Stimulated activated CD4-positive, alpha-beta T cell treated with anti-CD3 and anti-CD28 coated beads, Interleukin-1b, Interleukin-23, amount 100 ng/mL, for 48 hours (primary cell): ENCODE results near the gene ATF7.
"Not testable (repeated sequence)": the region's sequence is repeated elsewhere in the genome, so short reads cannot be mapped to it uniquely, and the experiment has no call there.

Experiments used
- DNase-seq: peaks from one replicate; pipeline ENCODE4 v3.0.0-alpha.2; 2020

Gene ATF7

DNA sequence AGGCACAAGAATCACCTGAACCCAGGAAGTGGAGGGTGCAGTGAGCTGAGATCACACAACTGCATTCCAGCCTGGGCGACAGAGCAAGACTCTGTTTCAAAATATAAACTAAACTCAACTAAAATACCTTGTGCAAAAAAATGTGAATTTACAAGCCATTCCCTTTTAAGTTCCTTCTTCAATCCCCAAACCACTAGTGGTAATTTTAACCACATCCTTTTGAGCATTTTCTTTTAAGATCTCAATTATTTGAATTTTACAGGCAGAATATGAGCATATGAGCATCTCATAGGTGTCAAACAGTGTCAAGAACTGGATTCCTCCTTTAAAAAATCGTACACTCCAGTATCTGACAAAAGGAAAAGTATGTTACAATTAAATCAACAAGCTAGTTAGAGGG, 61.9 kb downstream of the ATF7 start:
- DNase-seq, result no peak

DNA sequence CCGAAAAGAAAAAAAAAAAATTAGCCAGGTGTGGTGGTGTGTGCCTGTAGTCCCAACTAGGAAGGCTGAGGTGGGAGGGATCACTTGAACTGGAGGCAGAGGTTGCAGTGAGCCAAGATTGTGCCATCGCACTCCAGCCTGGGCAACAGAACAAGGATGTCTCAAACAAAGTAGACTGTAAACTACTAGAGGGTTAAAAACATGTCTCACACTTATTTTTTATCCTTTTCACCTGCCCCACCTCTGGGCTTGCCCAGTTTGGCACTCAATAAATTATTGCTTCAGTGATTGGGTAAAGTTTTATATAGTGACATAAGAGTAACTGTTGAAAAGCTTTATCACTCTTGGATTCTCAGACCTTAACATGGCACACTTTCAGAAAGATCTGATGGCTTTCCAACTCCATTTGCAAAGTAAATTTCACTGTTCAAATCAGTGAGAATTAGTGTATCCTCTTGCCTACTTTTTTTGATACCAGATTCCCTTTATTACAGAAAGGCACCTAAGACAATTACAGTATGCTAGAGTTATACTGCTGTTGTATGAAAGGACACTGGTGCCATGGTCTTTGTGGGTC, 62.6 kb downstream of the ATF7 start:
- DNase-seq, result no peak

- DNase-seq, result no peak
Measured at GRCh38 chr12:53561590-53561953, 64.6 kb downstream of the ATF7 start.

- DNase-seq, result no peak
Measured at GRCh38 chr12:53560912-53561589, 65.1 kb downstream of the ATF7 start.

- no peak for DNase-seq
Measured at GRCh38 chr12:53560351-53560750, 65.8 kb downstream of the ATF7 start.

DNA sequence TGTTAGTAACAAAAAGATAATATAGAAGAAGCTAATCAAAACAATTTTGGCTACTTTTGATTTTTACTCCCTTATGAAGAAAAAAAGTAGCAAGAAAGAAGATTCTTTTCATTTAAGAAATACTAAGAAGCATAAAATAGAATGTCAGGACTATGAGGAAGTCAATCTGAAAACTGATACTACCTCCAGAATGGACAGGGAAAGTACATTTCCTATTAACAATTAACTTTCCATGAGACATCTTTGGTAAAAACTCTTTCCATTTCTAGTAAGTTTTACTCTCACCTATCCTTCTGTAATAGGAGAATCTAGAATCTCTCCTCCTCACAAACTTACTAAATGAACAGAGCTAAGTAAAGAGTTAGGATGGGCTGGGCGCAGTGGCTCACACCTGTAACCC, 67.6 kb downstream of the ATF7 start:
- no peak for DNase-seq

GRCh38 chr12:53552361-53553327, 73.5 kb downstream of the ATF7 start:
- no peak for DNase-seq

- DNase-seq, result no peak
Measured at GRCh38 chr12:53551889-53552291, 74.3 kb downstream of the ATF7 start.

GRCh38 chr12:53550595-53550994, 75.6 kb downstream of the ATF7 start:
- no peak for DNase-seq

GRCh38 chr12:53550131-53550530, 76.1 kb downstream of the ATF7 start:
- DNase-seq, result not testable (repeated sequence)

- not testable (repeated sequence) for DNase-seq
Measured at GRCh38 chr12:53548354-53548753, 77.8 kb downstream of the ATF7 start.

GRCh38 chr12:53543539-53543938, 82.6 kb downstream of the ATF7 start:
- DNase-seq, result peak; percentile 63

DNA sequence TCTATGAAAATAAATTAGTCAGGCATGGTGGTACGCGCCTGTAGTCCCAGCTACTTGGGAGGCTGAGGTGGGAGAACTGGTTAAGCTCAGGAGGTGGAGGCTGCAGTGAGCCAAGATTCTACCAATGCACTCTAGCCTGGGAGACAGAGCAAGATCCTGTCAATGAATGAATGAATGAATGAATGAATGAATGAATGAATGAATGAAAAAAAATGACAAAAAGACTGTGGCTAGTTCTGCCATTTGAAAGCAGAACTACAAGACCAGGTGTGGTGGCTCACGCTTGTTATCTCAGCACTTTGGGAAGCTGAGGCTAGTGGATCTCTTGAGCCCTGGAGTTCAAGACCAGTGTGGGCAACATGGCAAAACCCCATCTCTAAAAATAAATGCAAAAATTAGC, 86.7 kb downstream of the ATF7 start:
- DNase-seq, result no peak

DNA sequence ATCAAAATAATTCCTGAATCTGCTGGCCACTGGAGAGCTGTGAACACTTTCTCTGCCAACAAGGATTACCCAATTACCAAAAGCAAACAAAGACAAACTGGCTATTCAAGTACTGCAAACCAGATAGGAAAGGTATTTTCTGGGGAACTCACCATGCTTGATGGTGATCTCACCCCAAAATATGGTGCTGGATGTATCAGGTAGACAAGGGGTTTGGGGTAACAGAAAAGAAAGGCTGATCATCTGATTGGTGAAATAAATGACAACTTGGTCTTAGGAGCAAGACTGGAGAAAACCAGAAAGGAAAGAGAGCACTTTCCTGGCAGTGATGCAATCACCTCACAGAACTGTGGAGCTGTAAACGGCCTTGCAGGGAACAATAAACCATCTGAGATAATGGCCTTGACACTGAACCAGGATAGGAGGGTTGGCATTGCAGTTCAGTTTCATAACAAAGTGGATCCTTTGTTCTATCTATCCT, 87.9 kb downstream of the ATF7 start:
- DNase-seq, result no peak

- no peak for DNase-seq
Measured at GRCh38 chr12:53536962-53537361, 89.2 kb downstream of the ATF7 start.

- DNase-seq, result no peak
Measured at GRCh38 chr12:53533471-53533870, 92.7 kb downstream of the ATF7 start.

- DNase-seq, result no peak
Measured at GRCh38 chr12:53532524-53533445, 93.4 kb downstream of the ATF7 start.

GRCh38 chr12:53532021-53532420, 94.2 kb downstream of the ATF7 start:
- no peak for DNase-seq

DNA sequence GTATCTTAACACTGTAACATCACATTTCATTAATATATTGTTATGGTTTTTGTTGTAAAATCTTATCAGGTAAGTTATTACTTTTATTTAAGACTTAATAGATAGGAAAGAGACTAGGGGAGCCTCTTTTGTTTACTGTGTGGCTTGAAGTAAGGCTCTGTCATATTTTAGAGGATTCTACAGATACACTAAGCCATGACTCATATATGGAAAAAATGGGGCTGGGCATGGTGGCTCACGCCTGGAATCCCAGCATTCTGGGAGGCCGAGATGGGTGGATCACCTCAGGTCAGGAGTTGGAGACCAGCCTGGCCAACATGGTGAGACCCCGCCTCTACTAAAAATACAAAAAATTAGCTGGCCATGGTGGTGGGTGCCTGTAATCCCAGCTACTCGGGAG, 95.3 kb downstream of the ATF7 start:
- no peak for DNase-seq

- DNase-seq, result no peak
Measured at GRCh38 chr12:53530061-53530460, 96.1 kb downstream of the ATF7 start.

DNA sequence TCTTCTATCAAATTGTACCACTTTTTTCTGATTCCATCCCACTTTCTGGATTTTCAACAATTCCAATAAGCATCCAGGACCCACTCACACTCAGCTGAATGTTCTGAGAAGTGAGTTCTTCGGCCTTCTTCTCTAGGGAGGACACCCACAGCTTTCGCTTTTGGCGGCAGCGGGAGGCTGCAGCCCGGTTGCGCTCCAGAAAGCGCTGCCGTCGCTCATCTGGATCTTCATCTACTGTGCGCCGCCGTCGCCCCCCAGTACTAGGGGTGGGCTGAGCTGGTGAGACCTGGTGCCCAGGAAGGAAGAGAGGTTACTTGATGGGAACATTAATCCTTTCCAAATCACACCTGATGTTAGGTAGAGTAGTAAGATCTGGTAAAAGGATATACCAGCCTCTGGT, 101.7 kb downstream of the ATF7 start:
- no peak for DNase-seq

- DNase-seq, result no peak
Measured at GRCh38 chr12:53523131-53523530, 103.1 kb downstream of the ATF7 start.

- DNase-seq, result no peak
Measured at GRCh38 chr12:53518381-53518780, 107.8 kb downstream of the ATF7 start.
